ENCODE data around the gene ZNF366.

The ZNF366 gene

DNA sequence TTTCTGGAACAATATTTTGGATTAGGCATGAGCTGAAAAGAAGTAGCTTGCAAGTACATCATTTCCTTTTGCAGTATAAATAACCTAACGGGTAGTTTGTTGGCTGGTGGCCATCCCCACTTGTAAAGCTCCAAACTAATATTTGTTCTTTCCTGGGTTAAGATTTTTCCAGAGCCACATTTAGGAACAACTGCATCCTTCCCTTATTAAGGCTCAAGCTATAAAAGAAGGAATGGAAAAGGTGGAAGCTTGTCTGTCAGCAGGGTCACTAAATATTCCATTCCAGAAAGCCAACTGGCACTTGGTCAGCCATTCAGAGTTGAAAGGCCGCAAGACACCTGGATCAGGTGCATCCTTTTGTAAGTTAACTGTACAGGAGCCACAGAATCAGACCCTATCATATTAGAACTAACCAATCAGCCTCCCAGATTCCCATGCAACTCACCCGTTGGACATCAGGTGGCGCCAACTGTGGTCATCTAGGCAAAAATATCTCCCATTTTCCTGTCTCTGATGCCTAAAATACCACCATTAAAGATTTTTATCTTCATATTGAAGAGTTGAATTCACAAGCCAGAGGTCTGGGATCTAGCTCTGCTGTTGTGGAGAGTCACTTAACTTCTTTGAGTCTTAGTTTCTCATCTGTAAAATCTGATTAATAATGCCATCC is 104.1 kb downstream of the ZNF366 start:
- no peak for DNase-seq

DNA sequence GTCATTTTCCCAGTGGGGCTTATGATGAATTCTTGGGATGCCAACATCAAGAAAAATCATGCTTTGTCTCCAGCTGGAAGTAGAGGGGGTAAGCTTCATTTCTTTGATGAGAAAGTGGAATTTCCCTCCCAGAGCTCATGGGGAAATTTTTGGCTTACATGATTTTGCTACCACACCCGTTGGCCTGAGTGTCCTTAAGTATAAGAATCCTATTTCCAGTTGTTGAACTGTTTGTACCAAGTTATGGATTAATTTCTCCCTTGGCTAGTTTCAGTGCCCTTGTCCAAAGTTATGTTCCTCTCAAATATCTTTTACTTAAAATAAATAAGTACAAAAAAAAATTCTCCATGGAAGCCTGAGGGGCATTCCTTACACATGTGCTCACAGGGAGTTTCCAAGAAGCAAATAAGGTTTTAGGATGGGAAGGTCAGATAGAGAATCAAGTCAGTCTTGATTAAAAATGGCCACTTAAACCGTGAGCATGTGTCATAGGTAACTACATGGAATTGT is 104.8 kb downstream of the ZNF366 start:
- DNase-seq = no peak

DNA sequence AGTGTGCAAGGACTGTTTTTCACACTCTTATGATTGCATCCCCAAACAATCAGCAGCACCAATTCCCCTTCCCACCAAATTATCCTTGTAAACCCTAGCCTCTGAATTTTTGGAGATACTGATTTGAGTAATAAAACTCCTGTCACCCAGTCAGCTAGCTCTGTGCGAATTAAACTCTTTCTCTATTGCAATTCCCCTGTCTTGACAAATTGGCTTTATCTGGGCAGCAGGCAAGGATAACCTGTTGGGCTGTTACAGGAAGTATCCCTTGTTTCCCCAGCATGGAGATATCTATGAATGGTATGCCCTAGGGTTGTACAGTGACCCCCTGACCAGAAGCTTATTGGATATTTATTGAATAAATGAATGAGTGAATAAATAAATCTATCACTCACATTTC is 106.3 kb downstream of the ZNF366 start:
- no peak for DNase-seq

DNA sequence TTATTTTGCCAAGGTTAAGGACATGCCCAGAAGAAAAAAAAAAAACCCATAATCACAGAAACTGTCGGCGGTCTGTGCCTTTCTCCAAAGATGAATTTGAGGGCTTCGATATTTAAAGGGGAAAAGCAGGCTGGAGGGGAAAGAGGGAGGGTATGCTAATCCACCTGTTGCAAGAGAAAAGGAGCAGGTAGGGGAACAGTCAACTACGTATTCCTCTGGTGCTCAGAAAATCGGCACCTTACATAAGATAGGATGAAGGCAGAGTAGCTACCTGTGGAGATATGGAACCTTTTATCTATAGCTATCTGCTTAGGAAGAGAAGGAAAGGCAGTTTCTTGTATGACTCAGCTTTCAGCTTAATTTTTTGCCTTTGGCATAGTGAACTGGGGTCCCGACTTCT is 109.4 kb downstream of the ZNF366 start:
- DNase-seq = no peak

DNA sequence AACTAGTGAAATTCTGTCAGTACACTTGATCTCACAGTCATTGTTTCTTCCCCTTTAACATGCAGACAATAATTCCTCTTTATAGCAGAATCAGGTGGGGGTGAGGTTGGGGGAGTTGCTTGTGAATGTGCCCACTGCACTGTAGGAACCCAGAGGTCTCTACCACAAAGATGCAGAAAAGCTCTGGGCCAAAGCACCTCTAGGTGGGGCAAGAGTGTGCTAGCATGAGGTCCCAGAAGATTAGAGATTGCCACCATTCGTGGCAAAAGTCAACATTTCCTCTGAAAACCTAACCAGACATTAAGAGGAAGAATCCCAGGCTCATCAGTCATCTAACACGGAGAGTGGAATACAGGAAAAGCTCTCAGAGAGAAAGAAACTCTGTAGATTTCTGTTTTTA is 112.5 kb downstream of the ZNF366 start:
- no peak for DNase-seq

DNA sequence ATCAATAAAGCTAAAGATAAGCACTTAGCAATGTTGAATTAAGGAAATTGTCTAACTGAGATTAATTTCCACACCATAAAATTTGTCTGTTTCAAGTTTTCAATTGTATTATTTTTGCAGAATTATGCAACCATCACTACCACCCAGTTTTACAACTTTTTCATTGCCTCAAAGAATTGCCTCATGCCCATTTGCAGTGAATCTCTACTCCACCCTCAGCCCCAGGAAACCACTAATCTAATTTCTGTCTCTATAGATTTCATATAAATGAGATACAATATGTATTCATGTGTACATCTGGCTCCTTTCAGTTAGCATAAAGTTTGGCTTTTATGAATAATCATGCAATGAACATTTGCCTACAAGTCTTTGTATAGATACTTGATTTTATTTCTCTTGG is 114.2 kb downstream of the ZNF366 start:
- no peak for DNase-seq

Data from T-helper 9 cell (primary cell).